Hepatocyte (in vitro differentiated cells): ENCODE results near the gene FMN1. TPM values are rescaled to one million over a fixed set of nuclear protein-coding genes. Genes with fewer than 3 reads are reported as not detected.

Experiments
- DNase-seq: peaks from one replicate; pipeline ENCODE4 v3.0.0-alpha.2; 2016; ENCODE audit warnings: low spot score
- H2AFZ ChIP-seq: fragments of 200-600 bp; sonication (generic); 2 replicates; pipeline ENCODE4 v1.6.0; 2016; ENCODE audit warnings: antibody characterized with exemption, mild to moderate bottlenecking
- H3K27ac ChIP-seq: fragments of 200-600 bp; sonication (generic); 2 replicates; pipeline ENCODE4 v1.5.1; 2016; ENCODE audit warnings: mild to moderate bottlenecking
- H3K27me3 ChIP-seq: fragments of 200-600 bp; sonication (generic); 2 replicates; pipeline ENCODE4 v1.6.1; 2016
- H3K36me3 ChIP-seq: fragments of 200-600 bp; sonication (generic); replicated peaks from 2 replicates; pipeline ENCODE4 v1.5.1; 2016; ENCODE audit warnings: low read depth; ENCODE audit not compliant: insufficient read depth
- H3K4me1 ChIP-seq: fragments of 200-600 bp; sonication (generic); 2 replicates; pipeline ENCODE4 v1.5.1; 2016; ENCODE audit warnings: mild to moderate bottlenecking, moderate library complexity; ENCODE audit not compliant: insufficient read depth
- H3K4me2 ChIP-seq: fragments of 200-600 bp; sonication (generic); 2 replicates; pipeline ENCODE4 v1.6.0; 2016
- H3K4me3 ChIP-seq: fragments of 200-600 bp; sonication (generic); 2 replicates; pipeline ENCODE4 v1.5.1; 2016; ENCODE audit warnings: mild to moderate bottlenecking
- H3K79me2 ChIP-seq: fragments of 200-600 bp; sonication (generic); 2 replicates; pipeline ENCODE4 v1.6.0; 2017; ENCODE audit warnings: mild to moderate bottlenecking
- H3K9me2 ChIP-seq: fragments of 200-600 bp; sonication (generic); replicated peaks from 2 replicates; pipeline ENCODE4 v1.6.0; 2017; ENCODE audit warnings: mild to moderate bottlenecking; ENCODE audit not compliant: insufficient read depth
- H3K9me3 ChIP-seq: fragments of 200-600 bp; sonication (generic); 2 replicates; pipeline ENCODE4 v1.5.1; 2016; ENCODE audit warnings: low read depth, mild to moderate bottlenecking
- H4K20me1 ChIP-seq: fragments of 200-600 bp; sonication (generic); 2 replicates; pipeline ENCODE4 v1.6.0; 2016; ENCODE audit warnings: mild to moderate bottlenecking; ENCODE audit not compliant: insufficient read depth, poor library complexity, severe bottlenecking
- CTCF ChIP-seq: fragments of 200-600 bp; sonication (generic); IDR thresholded peaks from 2 replicates; pipeline ENCODE4 v1.5.1; 2016; ENCODE audit warnings: antibody characterized with exemption, mild to moderate bottlenecking; ENCODE audit not compliant: poor library complexity
- EZH2 ChIP-seq: fragments of 200-600 bp; sonication (generic); IDR thresholded peaks from 2 replicates; pipeline ENCODE4 v1.6.1; 2016; ENCODE audit warnings: antibody characterized with exemption, mild to moderate bottlenecking, borderline replicate concordance
- EZH2phosphoT487 ChIP-seq: fragments of 200-600 bp; sonication (generic); IDR thresholded peaks from one replicate; pipeline ENCODE4 v1.6.1; 2018; ENCODE audit warnings: antibody characterized with exemption, mild to moderate bottlenecking, low read depth, moderate library complexity; ENCODE audit not compliant: unreplicated experiment, severe bottlenecking
- WGBS: methylation state at CpG from one replicate; pipeline ENCODE4 v1.1.6; 2016; ENCODE audit warnings: low lambda C conversion rate; ENCODE audit errors: missing lambda C conversion rate; 5-methylcytosine and 5-hydroxymethylcytosine counted together
- polyA plus RNA-seq: library from polyadenylated mRNA; unstranded; fragments of >200 nt; fragmentation: Nextera tagmentation; extraction: Ambion mirVana; gene quantifications from 2 replicates; pipeline ENCODE4 v1.2.1, GENCODE V29; 2016
- total RNA-seq: library from RNA; depleted of rRNA; stranded (reverse); fragments of >200 nt; gene quantifications from 2 replicates; pipeline ENCODE4 v1.2.3, GENCODE V29; 2014

FMN1 gene
- total and polyA plus RNA-seq, 2 experiments from 2014 or later, result 0.07 to 0.70 TPM

GRCh38 chr15:32730677-32731654 lies 463.5 kb downstream of the FMN1 start:
- DNase-seq, result peak; percentile 75

GRCh38 chr15:32729700-32730395 lies 464.7 kb downstream of the FMN1 start:
- no peak overlapping the region for H3K4me3 ChIP-seq
- no peak overlapping the region for H2AFZ ChIP-seq
- no peaks in the 10 kb centered on the region for H3K4me1 ChIP-seq
- H4K20me1 ChIP-seq, result no peaks in the 10 kb centered on the region
- peaks cover 3% of the 10 kb centered on the region for H3K9me3 ChIP-seq
- H3K9me2 ChIP-seq, result no peaks in the 10 kb centered on the region
- no peak overlapping the region for H3K4me2 ChIP-seq
- no peaks in the 10 kb centered on the region for H3K79me2 ChIP-seq
- H3K27ac ChIP-seq, result no peak overlapping the region
- no peaks in the 10 kb centered on the region for H3K36me3 ChIP-seq
- 82% methylated on average over 10 of the region's 10 CpGs for WGBS
- TF ChIP-seq EZH2 (no peak), CTCF (no peak), EZH2phosphoT487 (no peak)
- no peak for DNase-seq
- H3K27me3 ChIP-seq, result peaks cover 3% of the 10 kb centered on the region

More at GRCh38 chr15:32730677-32731654, 463.5 kb downstream of the FMN1 start:
- H3K4me1 ChIP-seq, result no peaks in the 10 kb centered on the region
- no peak overlapping the region for H2AFZ ChIP-seq
- H3K4me2 ChIP-seq, result peak overlapping the region; percentile 36
- no peaks in the 10 kb centered on the region for H3K79me2 ChIP-seq
- no peak for TF ChIP-seq EZH2
- TF ChIP-seq EZH2phosphoT487, result no peak
- no peak for TF ChIP-seq CTCF
- H3K4me3 ChIP-seq, result no peak overlapping the region
- H3K9me2 ChIP-seq, result no peaks in the 10 kb centered on the region
- no peaks in the 10 kb centered on the region for H3K36me3 ChIP-seq
- H3K9me3 ChIP-seq, result peaks cover 3% of the 10 kb centered on the region
- H3K27ac ChIP-seq, result no peak overlapping the region
- WGBS, result 70% methylated on average over 25 of the region's 27 CpGs
- no peaks in the 10 kb centered on the region for H4K20me1 ChIP-seq
- H3K27me3 ChIP-seq, result peaks cover 3% of the 10 kb centered on the region

GRCh38 chr15:32723171-32723948 lies 471.2 kb downstream of the FMN1 start:
- no peak overlapping the region for H3K4me3 ChIP-seq
- peaks cover 3% of the 10 kb centered on the region for H3K9me3 ChIP-seq
- peaks cover 48% of the 10 kb centered on the region for H3K27me3 ChIP-seq
- no peaks in the 10 kb centered on the region for H3K9me2 ChIP-seq
- no peak overlapping the region for H3K4me2 ChIP-seq
- no peak overlapping the region for H2AFZ ChIP-seq
- no peaks in the 10 kb centered on the region for H3K4me1 ChIP-seq
- DNase-seq, result no peak
- no peak overlapping the region for H3K27ac ChIP-seq
- TF ChIP-seq EZH2phosphoT487 (no peak), EZH2 (no peak), CTCF (no peak)
- H3K36me3 ChIP-seq, result no peaks in the 10 kb centered on the region
- WGBS, result 78% methylated on average over 2 of the region's 2 CpGs
- no peaks in the 10 kb centered on the region for H3K79me2 ChIP-seq
- no peaks in the 10 kb centered on the region for H4K20me1 ChIP-seq
